Activated CD4-positive, CD25-positive, alpha-beta regulatory T cell (primary cell): Measurements from ENCODE around the gene SUPT3H.
"Not testable (repeated sequence)": the region's sequence is repeated elsewhere in the genome, so short reads cannot be mapped to it uniquely, and the experiment has no call there.

Experiments used
- DNase-seq, 4 experiments: peaks; one replicate each; lab custom pipeline; 2025; lab: John Stamatoyannopoulos, UW

Gene SUPT3H

GRCh38 chr6:45054610-45055009, 323.1 kb downstream of the SUPT3H start:
- DNase-seq, result no peak

DNA sequence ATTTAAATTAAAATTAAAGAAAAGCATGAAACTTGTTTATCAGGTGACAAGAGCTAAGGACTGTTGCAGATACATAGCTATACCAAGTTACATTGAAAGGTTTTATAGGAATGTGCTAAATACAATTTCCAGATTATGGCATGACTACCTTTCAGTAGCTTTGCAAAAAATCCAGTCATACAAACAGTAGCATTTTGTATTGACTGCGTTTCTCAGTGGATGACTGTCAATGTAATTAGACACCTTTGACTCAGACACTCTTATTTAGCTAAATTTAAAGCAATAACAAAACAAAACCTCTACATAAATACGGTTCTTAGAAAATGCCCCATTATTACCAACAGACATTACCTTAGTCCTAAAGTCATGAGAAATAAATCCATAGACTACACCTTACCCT, 325.4 kb downstream of the SUPT3H start:
- DNase-seq, result no peak

DNA sequence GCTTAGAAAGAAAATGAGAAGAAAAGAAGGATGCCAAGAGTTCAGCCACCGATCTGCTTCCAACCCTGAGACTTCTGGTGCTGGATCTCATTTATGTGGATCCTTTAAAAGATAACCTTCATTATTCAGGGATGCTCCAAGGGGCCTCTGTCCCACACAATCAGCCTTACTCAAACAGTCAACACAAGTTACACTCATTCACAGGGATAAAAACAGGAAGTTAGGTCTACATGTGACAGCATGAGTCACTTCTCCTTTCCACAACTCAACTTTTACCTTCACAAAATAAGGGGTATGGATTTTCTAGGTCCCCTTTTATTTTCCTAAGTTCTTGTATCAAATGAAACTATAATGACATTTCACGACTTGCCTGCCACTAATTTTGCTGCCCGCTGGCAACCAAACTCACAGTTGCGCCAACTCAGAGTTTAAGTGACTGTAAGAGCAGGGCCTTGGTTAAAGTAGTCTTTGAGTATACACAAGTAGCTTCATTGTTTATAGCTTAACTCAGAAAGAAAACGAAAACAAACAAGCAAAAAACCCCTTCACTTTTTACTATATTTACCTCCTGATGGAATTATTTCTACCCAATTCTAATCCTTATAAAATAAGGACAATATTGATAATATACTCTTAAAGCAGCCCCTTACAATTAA, 328.4 kb downstream of the SUPT3H start:
- DNase-seq, result no peak

DNA sequence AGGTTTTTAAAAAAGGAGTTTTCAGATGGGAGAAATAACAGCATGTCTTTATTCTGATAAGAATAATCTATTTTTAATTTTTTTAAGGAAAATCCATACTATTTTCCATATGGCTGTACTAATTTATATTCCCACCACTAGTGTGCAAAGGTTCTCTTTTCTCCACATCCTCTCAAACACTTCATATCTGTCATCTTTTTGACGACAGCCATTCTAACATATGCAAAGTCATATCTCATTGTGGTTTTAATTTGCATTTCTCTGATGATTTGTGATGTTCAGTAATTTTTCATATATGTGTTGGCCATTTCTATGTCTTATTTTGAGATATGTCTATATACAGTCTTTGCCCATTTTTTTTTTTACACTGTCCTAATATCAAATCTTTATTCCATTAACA, 330.2 kb downstream of the SUPT3H start:
- DNase-seq, result no peak

DNA sequence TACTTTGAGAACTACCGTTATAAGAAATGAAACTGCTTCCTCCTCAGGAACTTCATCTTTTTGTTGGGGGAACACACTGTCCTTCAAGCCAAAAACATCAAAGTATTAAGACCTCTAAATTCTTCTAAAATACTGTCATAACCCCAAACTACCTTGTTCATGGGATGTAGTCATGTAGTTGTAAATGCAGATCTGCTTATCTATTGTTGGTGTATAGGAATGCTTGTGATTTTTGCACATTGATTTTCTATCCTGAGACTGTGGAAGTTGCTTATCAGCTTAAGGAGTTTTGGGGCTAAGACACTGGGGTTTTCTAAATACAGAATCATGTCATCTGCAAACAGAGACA, 332.5 kb downstream of the SUPT3H start:
- no peak for DNase-seq

- DNase-seq, result no peak
Observed at GRCh38 chr6:45044510-45045252, 333.1 kb downstream of the SUPT3H start.

- DNase-seq, result no peak
Observed at GRCh38 chr6:45044086-45044485, 333.6 kb downstream of the SUPT3H start.

DNA sequence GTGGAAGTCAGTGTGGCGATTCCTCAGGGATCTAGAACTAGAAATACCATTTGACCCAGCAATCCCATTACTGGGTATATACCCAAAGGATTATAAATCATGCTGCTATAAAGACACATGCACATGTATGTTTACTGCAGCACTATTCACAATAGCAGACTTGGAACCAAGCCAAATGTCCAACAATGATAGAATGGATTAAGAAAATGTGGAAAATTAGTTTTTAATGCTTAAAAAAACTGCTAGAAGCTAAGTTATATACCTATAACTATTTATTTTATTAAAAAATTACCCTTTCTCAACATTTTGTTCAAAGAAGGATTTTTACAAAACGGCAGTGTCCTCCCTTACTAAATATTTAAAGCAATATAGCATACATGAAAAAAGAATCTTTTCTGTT, 335.1 kb downstream of the SUPT3H start:
- not testable (repeated sequence) for DNase-seq

GRCh38 chr6:45038226-45038625, 339.5 kb downstream of the SUPT3H start:
- no peak for DNase-seq

- DNase-seq, result no peak
Observed at GRCh38 chr6:45036103-45036502, 341.6 kb downstream of the SUPT3H start.

GRCh38 chr6:45032426-45032825, 345.3 kb downstream of the SUPT3H start:
- no peak for DNase-seq

DNA sequence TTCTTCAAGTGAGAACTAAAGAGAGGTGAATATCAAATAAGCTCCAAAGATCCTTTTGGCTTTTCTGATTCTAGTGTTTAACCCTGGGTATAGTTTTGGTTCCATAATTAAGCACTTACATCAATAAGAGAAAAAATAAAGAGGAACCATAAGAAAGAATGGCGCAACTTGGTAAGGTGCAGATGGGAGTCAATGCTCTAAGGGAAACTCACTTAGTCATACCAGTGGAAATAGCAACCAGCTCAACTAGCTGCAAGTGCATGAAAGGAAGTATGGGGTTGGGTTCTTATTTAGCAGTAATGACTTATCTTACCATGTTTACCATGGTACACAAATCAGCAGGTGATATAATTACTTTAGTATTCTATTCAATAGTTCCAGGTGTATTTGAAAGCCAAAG, 346.1 kb downstream of the SUPT3H start:
- no peak for DNase-seq

DNA sequence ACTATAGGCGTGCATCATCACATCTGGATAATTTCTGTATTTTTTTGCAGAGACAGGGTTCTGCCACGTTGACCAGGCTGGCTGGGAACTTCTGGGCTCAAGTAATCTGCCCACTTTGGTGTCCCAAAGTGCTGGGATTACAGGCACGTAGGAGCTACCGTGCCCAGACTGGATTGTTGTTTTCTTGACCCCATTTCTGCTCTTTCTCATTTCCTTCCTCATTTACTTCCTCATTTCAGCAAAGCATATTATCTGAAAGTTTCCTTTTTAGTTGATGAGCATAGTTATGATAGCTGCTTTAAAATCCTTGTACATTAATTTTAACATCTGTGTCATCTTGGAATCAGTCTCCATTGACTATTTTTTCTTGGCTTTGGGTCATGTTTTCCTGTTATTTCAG, 350.6 kb downstream of the SUPT3H start:
- DNase-seq, result no peak

GRCh38 chr6:45026003-45026516, 351.7 kb downstream of the SUPT3H start:
- DNase-seq, result no peak

DNA sequence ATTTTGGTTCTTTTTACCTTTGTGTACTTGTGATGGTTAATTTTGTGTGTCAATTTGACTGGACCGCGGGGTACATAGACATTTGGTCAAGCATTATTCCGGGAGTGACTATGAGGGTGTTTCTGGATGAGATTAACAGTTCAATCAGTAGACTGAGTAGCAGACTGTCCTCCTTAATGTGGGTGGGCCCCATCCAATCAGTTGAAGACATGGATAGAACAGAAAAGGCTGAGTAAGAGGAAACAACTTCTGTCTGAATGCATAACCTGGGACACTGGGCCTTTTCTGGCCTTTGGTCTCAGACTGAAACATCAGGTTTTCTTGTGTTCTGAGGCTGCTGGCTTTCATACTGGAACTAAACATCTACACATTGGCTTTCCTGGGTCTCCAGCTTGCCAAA, 353.1 kb downstream of the SUPT3H start:
- DNase-seq, result no peak

- DNase-seq, result no peak
Observed at GRCh38 chr6:45021676-45022075, 356.1 kb downstream of the SUPT3H start.

DNA sequence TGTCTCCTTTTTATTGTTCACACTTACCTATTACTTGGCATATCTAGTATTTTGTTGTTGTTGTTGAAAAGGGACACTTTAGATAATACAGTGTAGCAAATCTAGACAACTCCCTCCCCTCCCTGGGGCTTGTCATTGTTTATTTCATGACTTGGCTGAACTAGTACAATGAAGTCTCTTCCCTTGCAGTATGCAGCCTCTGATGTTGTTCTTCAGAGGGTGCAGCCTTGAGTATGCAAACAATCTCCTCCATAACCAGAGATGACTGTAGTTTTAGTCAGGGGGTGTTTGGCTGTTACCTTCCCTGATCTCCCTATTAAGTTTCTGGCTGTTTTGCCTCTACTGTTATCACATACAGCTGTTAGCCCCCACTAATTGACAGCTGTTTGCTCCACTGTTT, 365.0 kb downstream of the SUPT3H start:
- no peak for DNase-seq

DNA sequence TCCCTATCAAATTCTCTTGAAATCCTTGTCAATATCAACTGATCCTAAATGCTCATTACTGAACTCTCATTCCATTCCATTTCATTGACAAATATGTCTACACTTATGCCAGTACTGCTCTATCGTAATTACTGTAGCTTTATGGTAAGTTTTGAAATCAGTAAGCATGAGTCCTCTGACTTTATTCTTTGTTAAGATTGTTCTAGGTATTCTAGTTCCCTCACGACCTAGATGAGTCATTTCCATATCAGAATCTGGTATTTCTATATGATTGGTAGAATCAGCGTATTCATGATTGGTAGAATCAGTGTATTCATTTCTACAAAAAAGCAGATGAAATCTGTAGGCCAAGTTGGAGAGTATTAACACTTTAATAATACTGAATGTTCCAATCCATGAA, 368.2 kb downstream of the SUPT3H start:
- no peak for DNase-seq

DNA sequence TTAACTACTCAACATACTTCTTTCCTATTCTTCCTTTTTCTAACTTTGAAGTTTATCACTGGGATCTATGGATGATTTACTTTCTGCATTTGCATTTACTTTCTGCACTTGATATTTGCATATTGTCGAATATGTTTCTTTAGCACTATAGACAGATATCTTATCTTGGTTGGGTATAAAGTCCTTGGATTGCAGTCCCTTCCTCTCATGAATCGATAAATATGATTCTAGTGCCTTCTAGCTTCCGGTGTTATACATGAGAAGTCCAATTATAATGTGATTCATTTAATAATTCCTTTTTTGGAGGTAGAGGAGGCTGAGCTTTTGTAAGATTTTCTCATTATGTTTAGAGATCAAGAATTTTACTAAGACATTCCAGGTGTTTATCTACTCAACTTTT, 370.8 kb downstream of the SUPT3H start:
- DNase-seq, result no peak

GRCh38 chr6:45003961-45004360, 373.8 kb downstream of the SUPT3H start:
- no peak for DNase-seq

GRCh38 chr6:45003387-45003786, 374.3 kb downstream of the SUPT3H start:
- no peak for DNase-seq

DNA sequence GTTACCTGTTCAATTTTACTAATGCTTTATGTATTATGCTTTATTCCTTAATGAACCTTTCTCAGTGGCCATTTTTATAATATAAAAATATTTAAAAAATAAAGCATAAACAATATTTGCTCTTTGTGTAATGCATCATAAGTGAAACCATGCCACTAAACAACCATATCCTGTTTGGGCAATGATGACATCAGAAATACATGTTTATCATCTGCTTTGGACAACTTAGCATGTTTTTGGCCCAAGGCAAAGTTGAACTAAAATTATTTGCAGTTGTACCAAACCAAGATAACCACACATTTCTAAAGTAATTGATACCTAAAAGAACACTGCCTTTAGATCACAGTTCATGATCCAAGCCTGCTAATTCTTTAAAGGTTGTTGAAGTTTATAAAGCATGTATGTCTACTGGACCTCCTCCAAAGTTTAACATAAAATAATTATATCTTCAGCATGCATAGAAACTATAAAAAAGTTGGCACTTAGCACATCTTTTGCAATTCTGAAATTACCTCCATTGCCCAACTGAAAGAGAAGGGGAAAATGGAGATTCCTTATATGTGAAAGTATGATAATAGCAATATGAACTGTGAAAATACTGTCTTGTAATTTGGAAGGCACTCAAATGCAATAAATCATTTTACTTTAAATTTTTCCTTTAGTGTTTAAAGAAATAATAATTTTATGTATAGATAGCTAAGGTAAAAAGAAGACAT, 375.2 kb downstream of the SUPT3H start:
- no peak for DNase-seq

DNA sequence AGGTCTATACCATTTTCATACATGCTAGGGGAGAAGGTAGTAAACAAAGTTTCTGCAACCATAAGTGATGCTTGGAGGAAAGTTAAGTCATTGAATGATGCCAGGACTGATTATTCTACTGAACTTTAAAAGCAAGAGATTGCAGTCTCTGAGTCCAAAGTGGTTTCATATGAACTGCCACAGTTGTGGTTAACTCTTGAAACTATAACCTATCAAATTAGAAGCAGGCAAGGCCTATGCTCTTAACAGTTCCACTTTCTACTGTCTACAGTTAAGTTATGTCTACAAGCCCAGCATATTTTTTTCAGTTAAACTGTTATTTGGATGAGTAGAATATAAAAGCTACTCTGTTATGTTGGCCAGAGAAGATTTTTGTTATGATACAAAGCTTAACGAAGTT, 376.1 kb downstream of the SUPT3H start:
- no peak for DNase-seq
